BJ (cell line): ENCODE data around the gene EFCAB6. TPM values are rescaled to one million over a fixed set of nuclear protein-coding genes. Genes with fewer than 3 reads are reported as not detected.

Source experiments
- CTCF ChIA-PET: fragments of 350-600 bp; formaldehyde crosslinking; extraction: SDS; loops from one replicate; lab custom pipeline; 2021; ENCODE audit warnings: antibody characterized with exemption, inconsistent platforms; lab: Yijun Ruan, JAX
- POLR2A ChIA-PET: fragments of 300-600 bp; sonication (Branson Sonifier 250); formaldehyde crosslinking; extraction: SDS; loops from one replicate; lab custom pipeline; 2021; ENCODE audit warnings: antibody characterized with exemption; lab: Charles Lee
- DNase-seq: peaks from one replicate; pipeline ENCODE4 v3.0.0-alpha.2; 2011; ENCODE audit warnings: low read depth
- H3K27me3 ChIP-seq: 2 replicates; pipeline ENCODE4 v1.6.0; 2011; ENCODE audit warnings: low read length; ENCODE audit not compliant: control insufficient read depth, insufficient read depth
- H3K36me3 ChIP-seq: 2 replicates; pipeline ENCODE4 v1.5.1; 2011; ENCODE audit warnings: low read length; ENCODE audit not compliant: control insufficient read depth, insufficient read depth
- H3K4me3 ChIP-seq: 2 replicates; pipeline ENCODE4 v1.5.1; 2011; ENCODE audit warnings: low read depth, mild to moderate bottlenecking, control low read depth, low read length
- polyA plus RNA-seq: library from polyadenylated mRNA; depleted of rRNA; stranded (reverse); fragments of >200 nt; gene quantifications from 2 replicates; pipeline ENCODE4 v1.2.3, GENCODE V29; 2011
- TF ChIP-seq, protein P1 (sequence below): IDR thresholded peaks from 2 replicates; pipeline ENCODE4 v1.5.1; 2011; ENCODE audit warnings: low read depth, mild to moderate bottlenecking, control low read depth, inconsistent platforms, low read length, moderate library complexity; ENCODE audit not compliant: insufficient read depth

The EFCAB6 gene
- polyA plus RNA-seq, 1 experiment = 0.75 TPM

DNA sequence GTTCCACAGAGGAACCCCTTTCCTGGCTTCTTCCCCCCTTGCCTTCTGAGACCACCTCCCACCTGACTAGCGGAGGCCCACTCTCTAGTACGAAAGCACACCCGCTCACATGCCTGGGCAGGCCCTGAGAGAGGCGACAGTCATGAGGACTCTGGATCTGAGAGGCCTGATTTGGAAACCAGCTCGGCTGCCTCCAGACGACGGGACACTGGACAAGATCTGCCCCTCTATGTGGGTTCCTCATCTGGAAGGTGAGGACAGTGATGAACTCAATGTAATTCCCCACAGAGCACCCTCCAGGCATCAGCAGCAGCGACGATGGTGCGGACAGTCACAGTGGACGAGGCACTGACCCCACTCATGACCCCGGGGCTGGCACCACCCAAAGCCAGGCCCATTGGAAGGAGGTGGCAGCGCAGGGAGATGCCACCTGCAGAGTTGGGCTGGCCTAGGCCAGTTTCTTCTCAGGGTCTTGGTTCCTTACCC is 42.7 kb upstream of the EFCAB6 start:
- no peak for DNase-seq
- TF ChIP-seq, protein P1, sequence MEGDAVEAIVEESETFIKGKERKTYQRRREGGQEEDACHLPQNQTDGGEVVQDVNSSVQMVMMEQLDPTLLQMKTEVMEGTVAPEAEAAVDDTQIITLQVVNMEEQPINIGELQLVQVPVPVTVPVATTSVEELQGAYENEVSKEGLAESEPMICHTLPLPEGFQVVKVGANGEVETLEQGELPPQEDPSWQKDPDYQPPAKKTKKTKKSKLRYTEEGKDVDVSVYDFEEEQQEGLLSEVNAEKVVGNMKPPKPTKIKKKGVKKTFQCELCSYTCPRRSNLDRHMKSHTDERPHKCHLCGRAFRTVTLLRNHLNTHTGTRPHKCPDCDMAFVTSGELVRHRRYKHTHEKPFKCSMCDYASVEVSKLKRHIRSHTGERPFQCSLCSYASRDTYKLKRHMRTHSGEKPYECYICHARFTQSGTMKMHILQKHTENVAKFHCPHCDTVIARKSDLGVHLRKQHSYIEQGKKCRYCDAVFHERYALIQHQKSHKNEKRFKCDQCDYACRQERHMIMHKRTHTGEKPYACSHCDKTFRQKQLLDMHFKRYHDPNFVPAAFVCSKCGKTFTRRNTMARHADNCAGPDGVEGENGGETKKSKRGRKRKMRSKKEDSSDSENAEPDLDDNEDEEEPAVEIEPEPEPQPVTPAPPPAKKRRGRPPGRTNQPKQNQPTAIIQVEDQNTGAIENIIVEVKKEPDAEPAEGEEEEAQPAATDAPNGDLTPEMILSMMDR = no peak
- ChIA-PET CTCF (no interaction called here), POLR2A (no interaction called here)
- Histone ChIP-seq H3K4me3 (no peak overlapping the region), H3K36me3 (no peaks in the 10 kb centered on the region), H3K27me3 (peaks cover under 1% of the 10 kb centered on the region)

DNA sequence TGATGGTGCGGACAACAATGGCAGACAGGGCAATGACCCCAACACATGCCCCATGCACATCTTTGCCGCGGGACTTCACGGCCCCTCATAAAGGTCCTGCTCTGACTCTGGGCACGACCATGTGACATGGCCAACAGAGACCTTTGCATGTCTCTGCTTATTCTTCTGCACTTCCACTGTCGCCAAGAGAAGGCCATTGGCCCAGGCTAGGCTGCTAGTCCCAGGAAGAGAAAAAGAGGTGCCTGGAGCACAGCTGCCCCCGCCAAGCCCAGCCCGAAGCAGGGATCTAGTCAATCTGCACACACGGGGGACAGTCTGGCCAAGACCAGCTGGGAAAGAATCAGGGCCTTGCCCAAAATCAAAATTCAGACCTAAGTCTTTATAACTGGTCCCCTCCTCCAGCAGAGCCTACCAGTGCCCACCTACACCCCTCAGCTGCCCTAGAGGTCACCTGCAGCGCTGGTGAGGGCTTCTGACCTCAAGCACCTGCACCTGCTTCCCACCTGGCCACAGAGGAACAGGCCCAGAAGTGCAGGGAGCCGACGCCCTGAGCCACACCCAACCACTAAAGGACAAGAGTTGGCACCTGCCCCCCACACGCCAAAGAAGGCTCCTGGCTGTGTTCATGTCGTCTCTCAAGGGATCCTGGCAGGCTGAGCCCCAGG is 42.1 kb upstream of the EFCAB6 start:
- Histone ChIP-seq H3K36me3 (no peaks in the 10 kb centered on the region), H3K27me3 (peaks cover 2% of the 10 kb centered on the region), H3K4me3 (no peak overlapping the region)
- TF ChIP-seq, protein P1 = no peak
- ChIA-PET POLR2A (no interaction called here), CTCF (interaction anchor here (0.6 kb wide), 1 partner anchor 529 kb away, joined by 5 read pairs; no protein-coding TSS in a partner anchor)
- DNase-seq = no peak

DNA sequence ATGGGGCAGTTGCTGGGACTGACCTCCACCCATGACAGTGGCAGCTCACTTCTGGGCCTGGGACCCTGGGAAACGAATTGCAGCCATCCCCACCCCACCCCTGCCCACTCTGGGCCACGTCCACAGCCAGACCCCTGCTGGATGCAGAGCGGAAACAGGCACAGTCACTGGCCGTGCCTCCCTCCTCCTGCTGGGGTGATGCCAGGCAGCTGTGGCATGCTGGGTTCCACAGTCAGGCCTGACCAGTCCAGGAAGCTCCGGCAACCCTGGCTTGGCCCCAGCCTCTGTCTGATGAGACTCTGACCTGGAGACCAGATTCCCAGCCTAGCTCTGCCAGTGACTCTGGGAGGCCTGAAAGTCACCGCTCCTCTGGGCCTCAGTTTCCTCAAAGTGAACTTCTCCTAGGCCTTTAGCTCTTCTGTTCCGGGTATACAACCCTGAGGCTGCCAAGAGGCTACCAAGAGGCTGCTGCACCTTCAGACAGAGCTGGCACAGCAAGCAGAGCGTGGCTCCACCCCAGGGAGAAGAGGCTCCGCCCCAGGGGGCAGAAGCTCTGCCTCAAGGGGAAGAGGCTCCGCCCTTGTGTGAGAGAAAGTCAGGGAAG is 41.3 kb upstream of the EFCAB6 start:
- no peak for DNase-seq
- H3K4me3 ChIP-seq = no peak overlapping the region
- TF ChIP-seq, protein P1 = no peak
- CTCF ChIA-PET = interaction anchor here (1.1 kb wide), 1 partner anchor 32 kb away, joined by 3 read pairs; no protein-coding TSS in a partner anchor
- POLR2A ChIA-PET = no interaction called here
- H3K27me3 ChIP-seq = peaks cover 4% of the 10 kb centered on the region
- H3K36me3 ChIP-seq = no peaks in the 10 kb centered on the region

DNA sequence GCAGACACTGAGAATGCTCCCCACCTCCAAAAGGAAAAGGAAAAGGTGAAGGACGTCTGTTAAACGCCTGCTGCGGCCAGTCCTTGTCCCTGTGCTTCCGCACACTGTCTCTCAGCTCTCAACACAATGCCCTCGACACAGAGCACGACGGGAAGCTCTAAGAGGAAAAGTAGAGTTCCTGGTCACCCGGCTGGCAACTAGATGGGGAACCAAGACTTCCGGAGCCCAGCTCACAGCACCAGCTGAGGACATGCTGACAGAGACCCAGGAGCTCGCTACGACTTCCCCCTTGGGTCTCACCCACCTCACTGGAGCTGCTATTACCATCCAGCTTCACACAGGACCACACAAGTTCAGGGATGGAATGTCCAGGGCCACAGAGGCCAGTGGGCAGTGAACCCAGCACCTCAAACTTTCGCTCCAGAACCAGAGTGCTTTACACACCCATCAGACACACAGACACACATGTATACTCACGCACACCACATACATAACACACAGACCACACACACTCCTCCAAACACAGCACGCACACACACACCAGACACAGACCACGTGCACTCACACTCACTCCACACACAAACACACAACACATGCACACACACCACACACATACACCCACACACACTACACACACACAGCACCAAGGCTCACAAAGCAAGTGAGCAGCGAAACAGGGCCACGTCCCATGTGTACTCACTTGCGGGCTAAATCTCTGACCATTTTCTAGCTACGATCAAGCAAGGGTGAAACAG is 40.6 kb upstream of the EFCAB6 start:
- H3K36me3 ChIP-seq = no peaks in the 10 kb centered on the region
- DNase-seq = no peak
- ChIA-PET CTCF (interaction anchor here (1.1 to 1.2 kb wide), 2 partner anchors 10 to 32 kb away, joined by 3 to 6 read pairs; no protein-coding TSS in a partner anchor), POLR2A (no interaction called here)
- peaks cover 4% of the 10 kb centered on the region for H3K27me3 ChIP-seq
- TF ChIP-seq, protein P1 = no peak
- no peak overlapping the region for H3K4me3 ChIP-seq

DNA sequence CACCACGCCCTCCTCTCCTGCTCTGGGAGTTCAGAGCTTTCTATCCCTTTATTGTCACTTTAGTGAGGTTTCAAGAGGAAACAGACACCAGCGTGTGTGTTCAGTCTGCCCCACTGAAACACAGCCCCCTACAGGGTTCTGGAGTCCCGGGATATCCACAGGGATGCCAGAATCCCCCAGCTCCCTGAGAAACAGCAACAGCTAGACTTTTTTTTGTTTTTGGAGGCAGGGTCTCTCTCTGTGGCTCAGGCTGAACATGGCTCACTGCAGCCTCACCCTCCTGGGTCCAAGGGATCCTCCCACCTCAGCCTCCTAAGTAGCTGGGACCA is 39.8 kb upstream of the EFCAB6 start:
- TF ChIP-seq, protein P1 = no peak
- no peak overlapping the region for H3K4me3 ChIP-seq
- no peak for DNase-seq
- no peaks in the 10 kb centered on the region for H3K36me3 ChIP-seq
- CTCF ChIA-PET = interaction anchor here (0.6 to 1.2 kb wide), 3 partner anchors 9 to 774 kb away, joined by 3 to 6 read pairs (median 3); no protein-coding TSS in a partner anchor
- POLR2A ChIA-PET = no interaction called here
- peaks cover 4% of the 10 kb centered on the region for H3K27me3 ChIP-seq
